Panc1 (cell line): ENCODE data around the gene WFDC12. TPM values are rescaled to one million over a fixed set of nuclear protein-coding genes. Genes with fewer than 3 reads are reported as not detected.

ENCODE experiments used
- ATAC-seq: fragments of 200-7000 bp; cut with Tn5 transposase; 2 replicates; pipeline ENCODE4 v1.9.1; 2020; ENCODE audit warnings: mild to moderate bottlenecking, moderate library complexity
- BruUV-seq: library from RNA; stranded (reverse); fragments of 400-500 nt; replicated peaks from 2 replicates; lab custom pipeline; 2021; lab: Mats Ljungman, UMichigan
- CTCF ChIA-PET: fragments of 300-600 bp; sonication (Branson Sonifier 250); formaldehyde crosslinking; loops from one replicate; lab custom pipeline; 2022; ENCODE audit warnings: antibody characterized with exemption; lab: Charles Lee
- POLR2A ChIA-PET: fragments of 300-600 bp; sonication (Branson Sonifier 250); formaldehyde crosslinking; loops from one replicate; lab custom pipeline; 2022; ENCODE audit warnings: antibody characterized with exemption; lab: Charles Lee
- DNase-seq: peaks from one replicate; pipeline ENCODE4 v3.0.0-alpha.2; 2010; ENCODE audit warnings: low read depth, low spot score
- H3K27ac ChIP-seq: 2 replicates; pipeline ENCODE4 v1.5.1; 2011; ENCODE audit warnings: mild to moderate bottlenecking, low read length, inconsistent platforms
- H3K27me3 ChIP-seq: fragments of 200-500 bp; sonication (Bioruptor generic); 2 replicates; pipeline ENCODE4 v1.6.0; 2014; ENCODE audit warnings: low read length, inconsistent platforms; ENCODE audit not compliant: control insufficient read depth, insufficient read depth
- H3K36me3 ChIP-seq: fragments of 200-500 bp; sonication (Bioruptor generic); 2 replicates; pipeline ENCODE4 v1.5.1; 2014; ENCODE audit warnings: inconsistent platforms, mild to moderate bottlenecking, low read length, moderate library complexity; ENCODE audit not compliant: control insufficient read depth, insufficient read depth
- H3K4me1 ChIP-seq: 2 replicates; pipeline ENCODE4 v1.5.1; 2011; ENCODE audit warnings: inconsistent platforms, mild to moderate bottlenecking, low read length, moderate library complexity; ENCODE audit not compliant: control insufficient read depth, insufficient read depth
- H3K4me3 ChIP-seq, 2 experiments: 2 replicates each; pipeline ENCODE4 v1.5.1; 2011 to 2012; ENCODE audit warnings: low read depth in 2 of 2, low read length in 2 of 2, mild to moderate bottlenecking in 2 of 2, inconsistent platforms in 1 of 2, moderate library complexity in 1 of 2
- H3K9me3 ChIP-seq: fragments of 200-500 bp; sonication (Bioruptor generic); 2 replicates; pipeline ENCODE4 v1.5.1; 2014; ENCODE audit warnings: low read depth, mild to moderate bottlenecking, inconsistent platforms, low read length, moderate library complexity; ENCODE audit not compliant: control insufficient read depth, insufficient read depth
- CTCF ChIP-seq: fragments of 450-650 bp; IDR thresholded peaks from 2 replicates; pipeline ENCODE4 v1.5.1; 2017; ENCODE audit warnings: mild to moderate bottlenecking
- POLR2AphosphoS5 ChIP-seq: IDR thresholded peaks from 2 replicates; pipeline ENCODE4 v1.6.1; 2012; ENCODE audit warnings: mild to moderate bottlenecking, low read depth, low read length, moderate library complexity
- REST ChIP-seq, 2 experiments: IDR thresholded peaks; 2 replicates each; pipeline ENCODE4 v1.6.1; 2011 to 2012; ENCODE audit warnings: low read depth in 2 of 2, control low read depth in 1 of 2, low read length in 1 of 2, mild to moderate bottlenecking in 1 of 2, moderate library complexity in 1 of 2; ENCODE audit not compliant: insufficient read depth in 1 of 2
- SIN3A ChIP-seq: IDR thresholded peaks from 2 replicates; pipeline ENCODE4 v1.6.1; 2012; ENCODE audit warnings: low read depth, mild to moderate bottlenecking, low read length, moderate library complexity, borderline replicate concordance; ENCODE audit not compliant: insufficient read depth
- TCF7L2 ChIP-seq: IDR thresholded peaks from 2 replicates; pipeline ENCODE4 v1.6.1; 2011; ENCODE audit warnings: mild to moderate bottlenecking, low read depth, low read length, inconsistent platforms
- in situ Hi-C: cut with HindIII; loops from 2 replicates; pipeline ENCODE4 v1.10.0; 2016; ENCODE audit warnings: low sequenced_read_pairs, low pct_unique_long_range_greater_than_20kb
- intact Hi-C: fragments of 100-400 bp; cut with micrococcal nuclease; formaldehyde crosslinking; loops from one replicate; pipeline ENCODE4 v1.10.0; 2022; ENCODE audit not compliant: unreplicated experiment
- total RNA-seq: library from RNA; stranded (reverse); gene quantifications from one replicate; pipeline ENCODE4 v1.2.1, GENCODE V29; 2021; ENCODE audit not compliant: unreplicated experiment

WFDC12 gene
- total RNA-seq, 1 experiment from 2014 or later, result not detected

- H3K9me3 ChIP-seq, result no peaks in the 10 kb centered on the region
- intact Hi-C loops, result loop anchor here (2.0 to 10.0 kb wide), 2 partner anchors 52 to 82 kb away; no protein-coding TSS in a partner anchor
- BruUV-seq, result no TSS peak
- no peaks in the 10 kb centered on the region for H3K27me3 ChIP-seq
- H3K4me3 ChIP-seq, result no peak overlapping the region
- ATAC-seq (no peak), DNase-seq (no peak)
- ChIA-PET POLR2A (no interaction called here), CTCF (interaction anchor here (1.8 to 3.9 kb wide), 3 partner anchors 53 to 197 kb away, joined by 8 to 19 read pairs (median 16); no protein-coding TSS in a partner anchor)
- no peaks in the 10 kb centered on the region for H3K36me3 ChIP-seq
- H3K4me1 ChIP-seq, result no peaks in the 10 kb centered on the region
- TF ChIP-seq CTCF (no peak), SIN3A (no peak), REST (IDR thresholded peaks at IDR 0.05; ENCODE audit: insufficient read depth in 1 of 2, low read depth in 2 of 2, low read length in 1 of 2) (no peak), TCF7L2 (no peak)
- in situ Hi-C loops, result no loop called here
- H3K27ac ChIP-seq, result no peak overlapping the region
These were observed 27.5 kb downstream of the WFDC12 start for GRCh38 chr20:45096781-45097180.

GRCh38 chr20:45095805-45096238 lies 28.4 kb downstream of the WFDC12 start:
- DNase-seq (peak; percentile 55), ATAC-seq (peak; percentile 76)
- no peak overlapping the region for H3K27ac ChIP-seq
- TF ChIP-seq TCF7L2, result 0 out of 2 replicates have a peak, but pooled peaks have one; percentile 27
- peak; percentile 92 for TF ChIP-seq CTCF
- TF ChIP-seq SIN3A, result no peak
- TF ChIP-seq REST (IDR thresholded peaks at IDR 0.05; ENCODE audit: insufficient read depth in 1 of 2, low read depth in 2 of 2, low read length in 1 of 2), result no peak
- no peak for TF ChIP-seq POLR2AphosphoS5
- BruUV-seq, result no TSS peak
- no peaks in the 10 kb centered on the region for H3K9me3 ChIP-seq
- intact Hi-C loops (loop anchor here (2.0 to 10.0 kb wide), 2 partner anchors 51 to 81 kb away; no protein-coding TSS in a partner anchor), in situ Hi-C loops (no loop called here)
- POLR2A ChIA-PET, result interaction anchor here (0.6 kb wide), 2 partner anchors 66 to 78 kb away, joined by 5 to 6 read pairs; no protein-coding TSS in a partner anchor
- no peaks in the 10 kb centered on the region for H3K4me1 ChIP-seq
- no peaks in the 10 kb centered on the region for H3K27me3 ChIP-seq
- CTCF ChIA-PET, result interaction anchor here (0.6 to 3.9 kb wide), 7 partner anchors 8 to 198 kb away, joined by 3 to 19 read pairs (median 4); no protein-coding TSS in a partner anchor
- no peak overlapping the region for H3K4me3 ChIP-seq
- H3K36me3 ChIP-seq, result no peaks in the 10 kb centered on the region
